ENCODE measurements around the gene DHRS2. TPM values are rescaled to one million over a fixed set of nuclear protein-coding genes. Genes with fewer than 3 reads are reported as not detected.
"Not testable (repeated sequence)": the region's sequence is repeated elsewhere in the genome, so short reads cannot be mapped to it uniquely, and the experiment has no call there.

DHRS2 gene
- total RNA-seq, 1 experiment from 2014 or later, result 2.4 TPM

GRCh38 chr14:23632461-23633159 lies 3.6 kb upstream of the DHRS2 start:
- DNase-seq (ENCODE audit: low read depth), result no peak

- no peak for DNase-seq (ENCODE audit: low read depth)
These were observed 2.9 kb upstream of the DHRS2 start for GRCh38 chr14:23633160-23633701.

GRCh38 chr14:23634698-23635412 lies 1.3 kb upstream of the DHRS2 start:
- not testable (repeated sequence) for DNase-seq (ENCODE audit: low read depth)

- DNase-seq (ENCODE audit: low read depth), result not testable (repeated sequence)
These were observed 1.1 kb downstream of the DHRS2 start for GRCh38 chr14:23637312-23637654.

- DNase-seq (ENCODE audit: low read depth), result not testable (repeated sequence)
These were observed 1.7 kb downstream of the DHRS2 start for GRCh38 chr14:23637655-23638413.

- DNase-seq (ENCODE audit: low read depth), result no peak
These were observed 2.4 kb downstream of the DHRS2 start for GRCh38 chr14:23638414-23639047.

GRCh38 chr14:23639048-23639890 lies 3.1 kb downstream of the DHRS2 start:
- no peak for DNase-seq (ENCODE audit: low read depth)

GRCh38 chr14:23639891-23640523 lies 3.8 kb downstream of the DHRS2 start:
- no peak for DNase-seq (ENCODE audit: low read depth)

GRCh38 chr14:23640524-23641141 lies 4.5 kb downstream of the DHRS2 start:
- DNase-seq (ENCODE audit: low read depth), result peak; percentile 55

- DNase-seq (ENCODE audit: low read depth), result no peak
These were observed 5.2 kb downstream of the DHRS2 start for GRCh38 chr14:23641180-23641914.

- no peak for DNase-seq (ENCODE audit: low read depth)
These were observed 5.9 kb downstream of the DHRS2 start for GRCh38 chr14:23641915-23642588.

GRCh38 chr14:23643533-23644194 lies 7.5 kb downstream of the DHRS2 start:
- no peak for DNase-seq (ENCODE audit: low read depth)

GRCh38 chr14:23644195-23644918 lies 8.2 kb downstream of the DHRS2 start:
- no peak for DNase-seq (ENCODE audit: low read depth)

GRCh38 chr14:23644919-23645336 lies 8.8 kb downstream of the DHRS2 start:
- DNase-seq (ENCODE audit: low read depth), result no peak

GRCh38 chr14:23645504-23645811 lies 9.3 kb downstream of the DHRS2 start:
- no peak for DNase-seq (ENCODE audit: low read depth)

GRCh38 chr14:23645812-23646647 lies 9.9 kb downstream of the DHRS2 start:
- DNase-seq (ENCODE audit: low read depth), result no peak
